Right cardiac atrium (tissue), 5 donors: ENCODE results near the gene IRS2. TPM values are rescaled to one million over a fixed set of nuclear protein-coding genes. Genes with fewer than 3 reads are reported as not detected.

Source experiments
- ATAC-seq, 2 donors: fragments of 200-7000 bp; cut with Tn5 transposase; one replicate each; pipeline versions ENCODE4 v1.8.0 to v1.9.1; 2020; ENCODE audit warnings: moderate library complexity in 2 of 2, mild to moderate bottlenecking in 1 of 2
- DNase-seq, 3 donors: peaks; one replicate each; pipeline ENCODE4 v3.0.0-alpha.2; 2020
- H3K27ac ChIP-seq: one replicate; pipeline ENCODE4 v1.5.1; 2013; ENCODE audit warnings: mild to moderate bottlenecking, low read length, control low read depth, moderate library complexity
- H3K27me3 ChIP-seq: one replicate; pipeline ENCODE4 v1.6.1; 2013; ENCODE audit not compliant: control insufficient read depth, insufficient read depth
- H3K4me1 ChIP-seq: one replicate; pipeline ENCODE4 v1.6.1; 2013; ENCODE audit warnings: low read length; ENCODE audit not compliant: control insufficient read depth, insufficient read depth
- H3K4me3 ChIP-seq: one replicate; pipeline ENCODE4 v1.5.1; 2013; ENCODE audit warnings: low read length, control low read depth
- H3K9me3 ChIP-seq: one replicate; pipeline ENCODE4 v1.6.1; 2013; ENCODE audit warnings: low read length; ENCODE audit not compliant: control insufficient read depth
- WGBS: extraction: QIAGEN DNeasy Blood & Tissue Kit; methylation state at CpG from one replicate; pipeline ENCODE4 v1.1.7; 2013; 5-methylcytosine and 5-hydroxymethylcytosine counted together
- intact Hi-C, 4 donors: fragments of 100-400 bp; cut with DNase I; formaldehyde crosslinking; loops; one replicate each; pipeline versions ENCODE4 v1.11.0 to v1.14.0; 2022 to 2023
- polyA plus RNA-seq: library from polyadenylated mRNA; stranded (reverse); fragments of 200-250 nt; gene quantifications from one replicate; pipeline ENCODE4 v1.2.3, GENCODE V29; 2013
- total RNA-seq, 4 donors: library from RNA; stranded (reverse); fragmentation: NEBNext Ultra II Directional; extraction: Animal tissue kit (Norgen Biotek cat#: 25700); gene quantifications; one replicate each; pipeline ENCODE4 v1.2.1, GENCODE V29; 2021
- donor health status: healthy with polysubstance abuse.
- donor health status: DM: no; HTN: yes; CAD: no.
- donor health status: DM: no; HTN: no; CAD: no.
- donor health status: DM: no; HTN: yes; CAD: no; lungs with severe emphysema.
- donor health status: DM: yes; HTN: yes; CAD: no.

IRS2 gene
- total and polyA plus RNA-seq, 5 donors, result 7.4 to 28.4 (median 14.6) TPM

DNA sequence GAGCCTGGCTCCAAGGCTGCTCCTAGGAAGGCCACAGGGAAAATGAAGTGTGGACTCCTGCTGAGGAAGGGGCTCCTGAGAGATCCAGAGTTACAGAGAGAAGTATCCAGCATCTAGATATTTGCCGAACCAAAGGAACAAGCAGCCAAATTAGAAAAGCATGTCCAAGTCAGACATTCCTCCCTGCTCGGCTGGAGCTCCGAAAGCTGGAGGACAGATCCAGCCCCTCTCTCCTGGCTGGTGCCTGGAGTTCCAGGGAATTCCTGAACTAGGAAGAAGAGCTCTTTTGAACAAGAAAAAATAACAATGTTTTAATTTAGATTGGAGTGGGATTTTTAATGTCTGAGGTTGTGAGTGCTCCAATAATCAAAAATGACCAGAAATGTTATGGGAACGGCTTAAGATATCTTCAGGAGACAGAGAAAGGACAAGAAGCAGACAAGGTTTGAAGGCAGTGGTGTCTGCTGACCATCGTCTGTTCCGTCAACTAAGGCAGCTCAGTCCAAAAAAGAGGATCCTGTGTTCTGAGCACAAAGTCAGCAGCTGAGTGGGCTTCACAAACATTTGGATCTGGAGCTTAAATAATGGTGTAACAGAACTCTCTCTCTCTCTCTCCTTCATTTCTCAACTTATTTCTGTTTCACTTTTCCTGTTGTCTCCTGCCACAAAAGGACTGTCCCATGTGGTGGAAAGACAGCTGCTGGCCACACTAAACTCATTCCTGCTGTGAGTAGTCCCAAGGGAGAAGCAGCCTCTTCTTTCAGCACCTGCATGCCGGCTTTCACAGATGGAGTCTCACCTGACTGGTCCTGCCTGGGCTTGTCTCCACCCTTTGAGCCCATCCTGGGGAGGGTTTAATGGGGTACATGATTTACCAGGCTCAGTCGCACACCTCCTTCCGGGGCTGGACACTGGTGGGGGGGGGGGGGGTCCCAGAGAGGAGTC, 31.5 kb upstream of the IRS2 start:
- Histone ChIP-seq H3K27me3 (no peaks in the 10 kb centered on the region), H3K27ac (no peak overlapping the region), H3K4me3 (no peak overlapping the region), H3K9me3 (no peaks in the 10 kb centered on the region), H3K4me1 (no peaks in the 10 kb centered on the region)
- ATAC-seq (no peak), DNase-seq (no peak)
- whole genome bisulfite sequencing, result 55% methylated on average over 9 of the region's 9 CpGs
- intact Hi-C loops, result no loop called here

DNA sequence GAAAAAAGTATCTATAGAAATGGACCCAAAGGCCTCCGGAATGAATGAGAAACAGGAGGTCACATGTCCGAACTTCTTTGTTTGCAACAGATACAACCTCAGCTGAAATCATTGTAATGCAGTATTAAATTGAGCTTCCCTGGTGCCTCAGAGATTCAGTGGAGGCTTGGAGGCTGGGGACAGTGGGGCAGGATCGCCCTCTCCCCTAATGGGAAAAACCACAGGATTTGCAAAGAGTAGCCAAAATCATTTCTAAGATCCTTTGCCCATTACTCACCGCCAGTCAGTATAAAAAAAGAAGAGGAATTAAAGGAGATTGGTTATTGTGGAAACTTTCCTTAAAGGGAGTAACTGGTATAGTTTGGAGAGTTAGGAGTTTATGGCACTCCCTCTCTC, 30.4 kb upstream of the IRS2 start:
- Histone ChIP-seq H3K4me3 (no peak overlapping the region), H3K4me1 (no peaks in the 10 kb centered on the region), H3K27me3 (no peaks in the 10 kb centered on the region), H3K9me3 (no peaks in the 10 kb centered on the region), H3K27ac (no peak overlapping the region)
- WGBS, result 88% methylated on average over 4 of the region's 4 CpGs
- no peak for ATAC-seq
- intact Hi-C loops, result no loop called here
- no peak for DNase-seq

DNA sequence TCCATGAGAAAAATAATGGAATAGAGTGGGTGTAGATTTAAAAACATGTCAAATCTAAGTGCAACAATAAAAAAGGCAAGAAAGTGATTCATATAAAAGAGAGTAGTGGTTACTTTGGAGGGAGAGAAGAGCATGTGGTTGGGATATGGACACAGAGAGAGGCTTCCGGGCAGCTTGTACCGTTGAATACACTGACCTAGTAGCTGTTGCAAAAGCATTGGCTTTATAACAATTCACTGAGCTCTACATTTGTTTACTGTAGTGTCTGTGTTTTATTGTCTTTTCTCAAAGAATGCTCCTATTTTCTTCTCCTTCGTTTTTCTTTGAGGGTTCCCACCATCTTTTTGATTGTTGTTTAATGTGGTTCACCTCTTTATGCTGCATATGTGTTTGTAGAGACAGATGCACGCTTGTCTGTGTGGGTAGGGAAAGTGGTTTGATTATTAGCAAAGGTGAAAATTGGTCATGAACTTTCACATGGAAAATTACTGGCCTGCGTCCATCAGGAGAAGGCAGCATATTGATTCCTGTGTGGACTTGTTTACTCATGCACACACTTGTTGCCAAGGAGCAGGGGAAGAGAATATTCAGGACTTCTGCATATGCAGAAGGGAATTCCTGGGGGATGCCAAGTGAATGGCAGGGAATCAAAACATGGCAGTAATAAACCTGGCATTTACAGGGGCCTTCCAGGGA, 29.9 kb upstream of the IRS2 start:
- no peaks in the 10 kb centered on the region for H3K9me3 ChIP-seq
- H3K27ac ChIP-seq, result no peak overlapping the region
- no peak overlapping the region for H3K4me3 ChIP-seq
- 77% methylated on average over 5 of the region's 5 CpGs for WGBS
- H3K27me3 ChIP-seq, result no peaks in the 10 kb centered on the region
- no peak for DNase-seq
- ATAC-seq, result no peak
- no peaks in the 10 kb centered on the region for H3K4me1 ChIP-seq
- intact Hi-C loops, result no loop called here

DNA sequence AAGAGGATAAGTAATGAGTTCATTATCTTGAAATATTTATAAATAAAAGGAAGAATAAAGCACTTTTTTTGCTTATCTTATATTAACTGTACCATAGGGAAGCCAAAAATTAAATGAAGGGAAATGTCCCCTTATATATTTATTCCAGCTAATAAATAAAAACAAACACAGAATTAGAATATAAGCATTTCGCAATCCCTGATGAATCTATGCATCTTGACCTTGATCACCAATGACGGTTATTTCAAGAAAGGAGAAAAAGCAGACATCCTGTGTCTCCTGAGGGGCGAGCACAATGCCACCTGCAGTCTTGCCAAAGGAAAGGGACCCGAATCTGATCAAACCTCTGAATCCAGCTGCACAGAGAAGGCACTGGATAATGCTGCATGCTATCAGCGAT, 29.3 kb upstream of the IRS2 start:
- 78% methylated on average over 5 of the region's 5 CpGs for WGBS
- Histone ChIP-seq H3K27ac (no peak overlapping the region), H3K4me1 (no peaks in the 10 kb centered on the region), H3K27me3 (no peaks in the 10 kb centered on the region), H3K4me3 (no peak overlapping the region), H3K9me3 (no peaks in the 10 kb centered on the region)
- DNase-seq (no peak), ATAC-seq (no peak)
- intact Hi-C loops, result no loop called here

DNA sequence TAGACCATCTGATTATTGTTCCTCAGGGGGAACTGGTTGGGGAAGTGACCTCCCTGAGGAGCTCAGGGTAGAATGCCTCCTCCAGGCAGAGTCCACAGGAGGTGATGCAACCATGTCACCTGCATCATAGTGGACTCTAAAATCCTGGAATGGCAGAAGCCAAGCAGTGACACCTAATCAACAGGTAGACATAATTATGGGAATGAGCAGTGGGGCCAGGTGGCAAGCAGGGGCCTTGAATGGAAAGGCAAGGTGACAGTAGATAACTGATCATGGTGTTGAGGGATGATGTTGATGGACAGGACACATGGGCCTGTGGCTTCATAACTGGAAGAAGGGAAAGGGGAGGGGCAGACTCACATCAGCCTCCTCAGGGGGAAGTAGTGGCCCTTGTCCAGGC, 27.3 kb upstream of the IRS2 start:
- Histone ChIP-seq H3K4me3 (no peak overlapping the region), H3K27me3 (no peaks in the 10 kb centered on the region), H3K4me1 (no peaks in the 10 kb centered on the region), H3K9me3 (no peaks in the 10 kb centered on the region), H3K27ac (no peak overlapping the region)
- ATAC-seq, result no peak
- intact Hi-C loops, result no loop called here
- DNase-seq, result no peak

DNA sequence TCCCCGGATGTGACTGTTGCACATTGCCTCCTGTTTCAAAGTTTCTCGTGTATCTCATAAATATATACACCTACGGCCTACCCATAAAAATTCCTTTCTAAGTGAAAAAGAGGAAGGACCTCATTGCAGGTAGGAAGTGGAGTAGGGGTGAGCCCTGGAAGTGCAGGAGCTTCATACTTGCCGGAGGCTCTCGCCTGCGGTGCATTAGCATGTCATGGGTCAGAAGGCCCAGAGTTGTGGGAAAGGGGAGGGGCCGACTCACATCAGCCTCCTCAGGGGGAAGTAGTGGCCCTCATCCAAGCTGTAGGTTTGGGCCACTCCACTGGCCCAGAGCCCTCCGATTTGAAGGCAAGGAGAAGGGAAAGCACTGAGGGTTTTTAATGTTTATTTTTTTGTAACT, 26.0 kb upstream of the IRS2 start:
- DNase-seq (no peak), ATAC-seq (no peak)
- H3K4me3 ChIP-seq, result no peak overlapping the region
- no peaks in the 10 kb centered on the region for H3K27me3 ChIP-seq
- H3K27ac ChIP-seq, result no peak overlapping the region
- H3K9me3 ChIP-seq, result no peaks in the 10 kb centered on the region
- no peaks in the 10 kb centered on the region for H3K4me1 ChIP-seq
- intact Hi-C loops, result no loop called here
- 72% methylated on average over 8 of the region's 8 CpGs for WGBS

DNA sequence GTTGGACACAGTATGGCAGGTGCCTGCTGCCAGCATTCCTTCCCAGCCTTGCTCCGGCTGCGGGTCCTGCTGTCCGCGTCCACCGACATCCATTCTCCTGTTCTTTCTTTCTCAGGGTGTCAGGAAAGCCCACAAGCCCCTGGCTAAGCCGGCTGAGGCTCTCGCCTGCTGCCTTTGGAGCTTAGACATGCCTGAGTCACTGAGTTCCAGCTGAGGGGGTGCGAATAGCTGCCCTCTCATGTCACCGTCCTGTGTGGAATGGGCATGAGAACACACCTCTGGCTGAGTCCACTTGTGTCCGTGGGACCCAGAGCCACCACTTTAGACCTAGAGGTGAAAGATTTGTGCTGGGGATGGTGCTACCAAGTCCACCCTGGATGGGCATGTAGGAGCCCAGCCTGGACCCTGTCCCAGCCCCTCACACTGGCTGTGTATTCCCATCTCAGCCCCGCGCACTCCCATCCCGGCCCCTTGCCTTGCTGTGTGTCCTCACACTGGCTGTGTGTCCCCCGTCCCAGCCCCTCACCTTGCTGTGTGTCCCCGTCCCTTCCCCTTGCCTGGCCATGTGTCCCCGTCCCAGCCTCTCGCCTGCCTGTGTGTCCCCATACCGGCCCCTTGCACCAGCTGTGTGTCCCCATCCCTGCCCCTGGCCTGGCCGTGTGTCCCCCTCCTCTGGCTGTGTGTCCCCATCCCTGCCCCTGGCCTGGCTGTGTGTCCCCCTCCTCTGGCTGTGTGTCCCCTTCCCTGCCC, 24.6 kb upstream of the IRS2 start:
- no peaks in the 10 kb centered on the region for H3K27me3 ChIP-seq
- peak in 1 of 2 donors; percentile 16 for ATAC-seq
- intact Hi-C loops, result no loop called here
- no peak overlapping the region for H3K27ac ChIP-seq
- no peaks in the 10 kb centered on the region for H3K9me3 ChIP-seq
- no peaks in the 10 kb centered on the region for H3K4me1 ChIP-seq
- DNase-seq, result peak in 1 of 3 donors; percentile 50
- H3K4me3 ChIP-seq, result no peak overlapping the region
- WGBS, result 84% methylated on average over 19 of the region's 19 CpGs

- Histone ChIP-seq H3K4me1 (no peaks in the 10 kb centered on the region), H3K4me3 (no peak overlapping the region), H3K27ac (no peak overlapping the region), H3K27me3 (no peaks in the 10 kb centered on the region), H3K9me3 (no peaks in the 10 kb centered on the region)
- intact Hi-C loops, result no loop called here
- 68% methylated on average over 14 of the region's 14 CpGs for WGBS
- no peak for ATAC-seq
- DNase-seq, result no peak
These were observed 23.0 kb upstream of the IRS2 start for GRCh38 chr13:109809216-109809932.

DNA sequence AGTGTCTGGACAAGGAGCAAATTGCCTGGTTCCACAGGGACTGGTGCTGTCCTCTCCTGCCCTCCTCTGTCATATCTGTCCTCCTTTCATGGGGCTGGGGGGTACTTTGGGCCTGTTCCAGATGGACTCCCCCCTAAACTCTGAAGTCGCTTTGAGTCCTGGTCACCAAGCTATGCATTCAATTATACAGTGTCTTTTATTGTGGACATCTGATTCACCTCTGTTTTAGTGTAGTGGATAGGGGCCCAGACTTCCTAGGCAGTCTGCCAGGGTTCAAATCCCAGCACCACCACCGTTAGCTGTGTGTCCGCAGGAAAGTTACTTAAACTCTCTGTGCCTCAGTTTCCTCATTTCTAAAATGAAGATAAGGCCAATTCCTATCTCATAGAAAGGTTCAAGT, 21.0 kb upstream of the IRS2 start:
- no peak overlapping the region for H3K27ac ChIP-seq
- no peaks in the 10 kb centered on the region for H3K27me3 ChIP-seq
- H3K4me3 ChIP-seq, result no peak overlapping the region
- ATAC-seq, result no peak
- 87% methylated on average over 3 of the region's 3 CpGs for WGBS
- no peaks in the 10 kb centered on the region for H3K9me3 ChIP-seq
- no peaks in the 10 kb centered on the region for H3K4me1 ChIP-seq
- DNase-seq, result no peak
- intact Hi-C loops, result no loop called here

GRCh38 chr13:109804654-109805053, 18.3 kb upstream of the IRS2 start:
- Histone ChIP-seq H3K9me3 (no peaks in the 10 kb centered on the region), H3K27ac (no peak overlapping the region), H3K27me3 (no peaks in the 10 kb centered on the region), H3K4me3 (no peak overlapping the region), H3K4me1 (no peaks in the 10 kb centered on the region)
- 71% methylated on average over 9 of the region's 9 CpGs for whole genome bisulfite sequencing
- DNase-seq, result no peak
- intact Hi-C loops, result no loop called here
- no peak for ATAC-seq
